GM12872 (cell line): ENCODE data around the gene UBE2G2.

Source experiments
- TF ChIP-seq, protein P1 (sequence below): IDR thresholded peaks from 3 replicates; pipeline ENCODE4 v1.5.1; 2011; ENCODE audit warnings: low read depth, mild to moderate bottlenecking, low read length, moderate library complexity; ENCODE audit not compliant: insufficient read depth

UBE2G2 gene

DNA sequence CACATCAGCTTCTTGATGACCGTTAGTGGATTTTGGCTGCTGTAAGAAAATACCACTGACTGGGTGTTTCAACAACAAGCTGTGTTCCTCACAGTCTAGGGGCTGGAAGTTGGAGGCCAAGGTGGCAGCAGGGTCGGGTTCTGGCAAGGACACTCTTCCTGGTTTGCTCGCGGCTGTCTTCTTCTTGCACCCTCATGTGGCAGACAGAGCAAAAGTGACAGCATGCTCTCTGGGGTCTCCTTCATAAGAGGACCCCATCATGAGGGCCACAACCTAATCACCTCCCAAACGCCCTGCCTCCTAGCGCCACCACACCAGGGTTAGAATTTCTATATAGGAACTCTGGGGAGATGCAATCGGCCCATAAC lies 71.6 kb downstream of the UBE2G2 start:
- TF ChIP-seq, protein P1, sequence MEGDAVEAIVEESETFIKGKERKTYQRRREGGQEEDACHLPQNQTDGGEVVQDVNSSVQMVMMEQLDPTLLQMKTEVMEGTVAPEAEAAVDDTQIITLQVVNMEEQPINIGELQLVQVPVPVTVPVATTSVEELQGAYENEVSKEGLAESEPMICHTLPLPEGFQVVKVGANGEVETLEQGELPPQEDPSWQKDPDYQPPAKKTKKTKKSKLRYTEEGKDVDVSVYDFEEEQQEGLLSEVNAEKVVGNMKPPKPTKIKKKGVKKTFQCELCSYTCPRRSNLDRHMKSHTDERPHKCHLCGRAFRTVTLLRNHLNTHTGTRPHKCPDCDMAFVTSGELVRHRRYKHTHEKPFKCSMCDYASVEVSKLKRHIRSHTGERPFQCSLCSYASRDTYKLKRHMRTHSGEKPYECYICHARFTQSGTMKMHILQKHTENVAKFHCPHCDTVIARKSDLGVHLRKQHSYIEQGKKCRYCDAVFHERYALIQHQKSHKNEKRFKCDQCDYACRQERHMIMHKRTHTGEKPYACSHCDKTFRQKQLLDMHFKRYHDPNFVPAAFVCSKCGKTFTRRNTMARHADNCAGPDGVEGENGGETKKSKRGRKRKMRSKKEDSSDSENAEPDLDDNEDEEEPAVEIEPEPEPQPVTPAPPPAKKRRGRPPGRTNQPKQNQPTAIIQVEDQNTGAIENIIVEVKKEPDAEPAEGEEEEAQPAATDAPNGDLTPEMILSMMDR, result no peak

DNA sequence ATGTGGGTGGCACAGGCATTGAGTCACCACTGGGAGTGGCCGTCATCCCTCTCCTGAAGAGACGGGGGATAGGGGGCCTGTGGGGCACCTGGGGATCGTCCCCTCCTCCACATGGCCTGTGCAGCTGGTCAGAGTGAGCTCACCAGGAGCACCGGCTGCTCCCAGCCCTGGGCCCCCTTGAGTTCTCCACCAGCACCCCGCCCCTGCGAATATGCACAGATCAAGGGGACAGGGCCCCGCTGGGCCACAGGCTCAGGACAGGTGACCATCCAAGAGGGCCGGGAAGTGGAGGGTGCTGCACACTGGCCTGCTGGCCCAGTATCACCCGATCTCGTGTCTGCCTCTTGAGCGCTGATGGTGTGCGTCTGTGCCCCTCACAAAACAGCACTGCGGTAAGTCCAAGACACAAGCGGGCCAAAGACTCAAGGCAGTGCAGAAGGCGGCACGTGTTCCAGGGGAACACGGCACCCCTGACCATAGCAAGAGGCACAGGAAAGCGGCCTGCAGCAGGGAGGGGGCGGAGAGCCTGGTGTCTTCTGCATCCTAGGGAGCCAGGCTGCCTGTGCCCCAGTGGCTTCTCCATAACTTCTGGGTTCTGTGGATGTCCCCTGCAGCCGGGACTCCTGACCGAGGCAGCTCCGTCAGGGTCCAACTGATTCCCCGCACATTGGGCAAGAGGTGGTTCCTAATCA lies 72.1 kb downstream of the UBE2G2 start:
- TF ChIP-seq, protein P1, result no peak

DNA sequence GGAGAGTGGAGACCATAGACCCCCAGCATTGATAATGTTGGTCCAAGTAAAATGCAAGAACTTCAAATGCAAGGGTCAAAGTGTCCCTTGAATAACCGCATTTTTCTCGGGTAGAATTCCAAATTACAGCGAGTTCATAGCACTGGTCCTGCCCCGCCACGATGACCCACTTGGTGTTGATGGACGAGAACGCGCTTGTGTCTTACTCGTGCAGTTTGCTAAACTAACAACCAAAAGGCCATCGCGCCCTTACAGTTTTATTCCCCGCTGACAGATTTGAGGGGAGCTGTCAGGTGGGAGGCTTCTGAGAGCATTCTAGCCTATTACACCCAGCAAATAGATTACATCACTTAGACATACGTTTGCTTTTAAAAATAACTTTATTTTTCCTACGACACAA lies 72.9 kb downstream of the UBE2G2 start:
- TF ChIP-seq, protein P1, result no peak

DNA sequence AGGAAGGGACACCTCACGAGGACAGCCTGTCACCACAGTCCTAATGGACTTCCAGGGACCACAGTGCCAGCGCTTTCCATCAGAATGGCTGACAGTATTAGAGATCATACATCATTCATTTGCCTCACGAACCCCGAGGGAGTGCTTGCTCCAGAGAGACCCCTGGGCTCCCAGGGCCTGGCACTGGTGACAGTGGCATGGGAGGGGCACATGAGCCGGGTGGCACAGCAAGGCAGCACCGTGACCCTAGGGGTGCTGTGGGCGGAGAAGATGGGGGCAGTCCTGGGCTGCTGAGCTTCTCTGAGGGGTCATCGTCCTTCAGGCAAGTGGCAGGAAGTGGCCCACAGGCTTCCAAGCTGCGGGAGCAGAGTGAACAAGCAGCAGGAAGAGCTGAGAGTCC lies 73.9 kb downstream of the UBE2G2 start:
- TF ChIP-seq, protein P1, result no peak

DNA sequence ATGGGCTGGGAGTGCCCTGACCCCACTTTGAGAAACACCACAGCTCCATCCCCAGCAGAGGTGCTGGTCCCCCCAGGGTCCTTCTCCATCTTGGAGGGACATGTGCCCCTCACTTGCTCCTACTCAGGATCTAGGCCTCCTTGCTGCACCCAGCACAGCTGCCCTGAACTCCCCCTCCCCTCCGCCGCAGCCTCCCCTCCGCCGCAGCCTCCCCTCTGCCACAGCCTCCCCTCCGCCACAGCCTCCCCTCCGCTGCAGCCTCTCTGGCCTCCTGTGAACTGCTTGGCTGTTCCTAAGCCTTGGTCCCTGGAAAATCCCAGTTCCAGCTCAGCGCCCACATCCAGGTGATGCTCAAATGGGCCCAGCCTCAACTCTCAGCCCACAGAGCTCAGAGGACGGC lies 74.3 kb downstream of the UBE2G2 start:
- TF ChIP-seq, protein P1, result no peak

DNA sequence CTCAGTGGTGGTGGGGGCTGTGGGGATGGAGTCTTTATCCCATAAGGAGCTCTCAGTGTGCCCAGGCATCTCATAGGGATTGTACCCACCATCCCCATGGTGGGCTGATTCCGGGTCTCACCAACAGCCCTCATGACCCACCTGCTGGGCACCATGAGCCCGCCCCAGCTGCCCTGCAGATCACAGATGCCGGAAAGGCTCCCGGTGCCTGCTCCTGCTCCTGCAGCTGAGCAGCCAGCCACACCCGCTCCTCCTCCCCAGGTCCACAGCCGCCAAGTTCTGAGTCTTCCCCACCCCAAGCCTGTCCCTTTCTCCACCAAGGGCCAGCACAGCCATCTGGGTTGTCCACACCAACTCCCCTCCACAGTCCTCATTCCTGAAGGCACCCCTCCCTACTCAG lies 74.8 kb downstream of the UBE2G2 start:
- TF ChIP-seq, protein P1, result no peak

DNA sequence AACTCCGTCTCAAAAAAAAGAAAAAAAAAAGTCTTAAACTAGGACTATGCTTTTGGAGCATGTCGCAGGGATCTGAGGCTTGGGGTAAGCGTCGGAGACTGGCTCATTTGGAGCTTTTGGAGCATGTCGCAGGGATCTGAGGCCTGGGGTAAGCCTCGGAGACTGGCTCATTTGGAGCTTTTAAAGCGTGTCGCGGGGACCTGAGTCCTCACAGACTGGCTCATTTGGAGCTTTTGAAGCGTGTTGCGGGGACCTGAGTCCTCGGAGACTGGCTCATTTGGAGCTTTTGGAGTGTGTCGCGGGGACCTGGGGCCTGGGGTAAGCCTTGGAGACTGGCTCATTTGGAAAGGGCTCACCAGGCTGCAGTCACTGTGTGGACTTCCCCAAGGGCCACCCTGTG lies 76.7 kb downstream of the UBE2G2 start:
- TF ChIP-seq, protein P1, result no peak
